ENCODE measurements around the gene IZUMO1.
A peak's percentile ranks its signal among the peaks of the same experiment; 100 is the strongest.

Gene IZUMO1

DNA sequence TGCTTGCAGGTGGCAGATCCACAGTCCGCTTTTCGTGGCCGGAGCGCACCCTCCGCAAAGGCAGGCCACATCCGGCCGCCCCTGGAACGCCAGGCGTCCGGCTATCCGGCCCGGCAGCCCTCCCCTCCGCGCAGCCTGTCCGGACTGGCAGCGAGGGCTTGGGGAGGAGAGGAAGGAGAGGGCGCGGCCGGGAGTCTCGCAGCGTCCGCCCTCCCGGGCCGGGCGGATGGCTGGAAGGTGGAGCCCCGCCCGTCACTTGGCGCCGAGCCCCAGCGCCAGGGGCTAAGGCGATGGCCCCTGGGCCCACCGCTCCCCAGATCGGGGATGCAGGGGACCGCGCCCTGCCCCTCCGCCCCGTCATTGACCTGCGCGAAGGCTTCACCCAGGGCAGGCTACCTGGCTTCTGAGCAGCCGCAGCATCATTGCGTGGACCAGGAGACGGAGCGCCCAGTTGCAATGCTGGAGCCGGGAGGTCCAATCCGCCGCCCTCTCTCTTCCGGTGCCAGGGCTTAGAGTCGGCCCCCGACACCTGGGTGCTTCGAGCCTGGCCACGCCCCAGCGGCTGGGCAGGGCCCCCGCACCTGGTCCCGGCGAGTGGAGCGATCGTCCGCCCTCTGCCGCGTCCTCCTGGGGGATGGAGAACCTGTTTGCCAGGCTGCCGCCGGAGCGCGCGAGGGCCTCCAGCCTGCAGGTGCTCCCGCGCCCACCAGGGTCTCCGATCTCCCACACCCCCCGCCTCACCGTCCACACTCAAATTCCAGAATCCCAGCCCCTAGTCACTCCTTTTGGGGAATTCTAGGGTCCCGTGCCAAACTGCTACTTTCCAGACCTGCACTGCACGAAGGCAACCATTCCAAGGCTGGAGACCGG is 6.0 kb upstream of the IZUMO1 start, which contains the start of gene FUT1:
TSS of gene FUT1 (minus strand) at position 146 of the 870 bp plus-strand sequence. CDS start 1,360 bp downstream, outside the sequence.
- Mint-ChIP-seq H3K4me3 (peak within 1 kb of the TSS; percentile 73 to 76), H3K4me1 (ENCODE audit: low read depth in 2 of 2) (peaks cover 8 to 14% of the 10 kb centered on the region in 2 donors), H3K9me3 (no peaks in the 10 kb centered on the region), H3K36me3 (ENCODE audit: insufficient read depth) (no peaks in the 10 kb centered on the region), H3K27me3 (peaks cover 34 to 71% of the 10 kb centered on the region in 2 donors), H3K27ac (no peak within 1 kb of the TSS)
- DNase-seq = peak in 1 of 3 experiments; percentile 18
- ATAC-seq (replicated peaks) = peak; percentile 76

GRCh38 chr19:48751845-48752495 is 5.3 kb upstream of the IZUMO1 start:
- H3K27ac Mint-ChIP-seq = no peak overlapping the region
- DNase-seq (no peak), ATAC-seq (replicated peaks) (no peak)
- peak overlapping the region; percentile 73 to 76 for H3K4me3 Mint-ChIP-seq
- H3K4me1 Mint-ChIP-seq (ENCODE audit: low read depth in 2 of 2) = peaks cover 8 to 14% of the 10 kb centered on the region in 2 donors
- no peaks in the 10 kb centered on the region for H3K9me3 Mint-ChIP-seq
- peaks cover 34 to 79% of the 10 kb centered on the region in 2 donors for H3K27me3 Mint-ChIP-seq
- peaks cover 3% of the 10 kb centered on the region for H3K36me3 Mint-ChIP-seq (ENCODE audit: insufficient read depth)

DNA sequence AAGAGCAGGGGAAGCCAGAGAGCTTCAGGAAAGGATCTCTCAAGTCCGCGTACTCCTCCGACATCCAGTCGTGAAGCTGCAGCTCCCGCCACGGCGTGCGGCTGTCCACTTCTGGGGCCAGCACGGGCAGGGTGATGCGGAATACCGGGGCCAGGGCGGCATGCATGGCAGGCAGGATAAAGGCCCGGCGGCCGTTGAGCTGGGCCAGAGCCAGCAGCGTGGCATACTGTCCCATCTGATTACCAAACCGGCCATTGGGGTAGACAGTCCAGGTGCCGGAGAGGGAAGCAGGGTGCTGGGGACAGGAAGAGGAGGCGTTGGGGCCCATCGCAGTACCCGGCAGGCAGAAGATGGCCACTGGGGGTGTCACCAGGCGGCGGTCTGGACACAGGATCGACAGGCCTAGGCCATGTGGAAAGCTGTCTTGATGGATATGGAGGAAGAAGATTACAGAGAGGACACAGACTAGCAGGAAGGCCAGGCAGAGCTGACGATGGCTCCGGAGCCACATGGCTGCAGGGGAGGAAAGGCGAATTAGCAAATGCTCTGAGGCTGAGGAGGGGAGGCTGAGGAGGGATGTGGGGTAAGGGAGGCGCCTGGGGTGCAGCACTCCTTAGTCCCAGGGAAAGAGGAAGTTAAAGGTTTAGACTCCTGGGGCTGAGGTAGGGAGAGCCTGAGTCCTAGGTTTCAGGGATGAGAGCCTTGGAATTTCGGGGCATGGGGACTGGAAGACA is 4.2 kb upstream of the IZUMO1 start:
- Mint-ChIP-seq H3K27me3 (peaks cover 40 to 81% of the 10 kb centered on the region in 2 donors), H3K9me3 (no peaks in the 10 kb centered on the region), H3K4me3 (peak overlapping the region; percentile 24 to 52), H3K4me1 (ENCODE audit: low read depth in 2 of 2) (peaks cover 8 to 17% of the 10 kb centered on the region in 2 donors), H3K36me3 (ENCODE audit: insufficient read depth) (peaks cover 3% of the 10 kb centered on the region), H3K27ac (no peak overlapping the region)
- ATAC-seq (replicated peaks) (no peak), DNase-seq (no peak)

DNA sequence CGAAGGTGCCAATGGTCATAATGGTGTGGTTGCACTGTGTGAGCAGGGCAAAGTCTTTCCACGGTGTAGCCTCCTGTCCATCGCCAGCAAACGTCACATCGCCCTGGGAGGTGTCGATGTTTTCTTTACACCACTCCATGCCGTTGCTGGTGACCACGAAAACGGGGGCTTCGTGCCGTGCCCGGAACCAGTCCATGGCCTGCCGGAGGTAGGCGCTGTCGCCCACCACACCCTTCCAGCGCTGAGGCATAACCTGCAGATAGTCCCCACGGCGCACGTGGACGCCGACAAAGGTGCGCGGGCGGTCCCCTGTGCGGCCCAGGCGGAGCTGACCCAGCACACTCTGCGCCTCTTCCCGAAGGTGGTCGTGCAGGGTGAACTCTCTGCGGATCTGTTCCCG is 3.6 kb upstream of the IZUMO1 start:
- Mint-ChIP-seq H3K36me3 (ENCODE audit: insufficient read depth) (peaks cover 3% of the 10 kb centered on the region), H3K9me3 (no peaks in the 10 kb centered on the region), H3K4me1 (ENCODE audit: low read depth in 2 of 2) (peaks cover 10 to 18% of the 10 kb centered on the region in 2 donors), H3K27ac (no peak overlapping the region), H3K4me3 (no peak overlapping the region), H3K27me3 (peaks cover 46 to 81% of the 10 kb centered on the region in 2 donors)
- DNase-seq (no peak), ATAC-seq (replicated peaks) (no peak)

GRCh38 chr19:48749571-48750198 is 3.0 kb upstream of the IZUMO1 start:
- no peak for ATAC-seq (replicated peaks)
- Mint-ChIP-seq H3K4me1 (ENCODE audit: low read depth in 2 of 2) (peaks cover 10 to 18% of the 10 kb centered on the region in 2 donors), H3K36me3 (ENCODE audit: insufficient read depth) (peaks cover 3% of the 10 kb centered on the region), H3K4me3 (no peak overlapping the region), H3K27me3 (peaks cover 42 to 77% of the 10 kb centered on the region in 2 donors), H3K27ac (no peak overlapping the region), H3K9me3 (no peaks in the 10 kb centered on the region)
- DNase-seq = no peak

DNA sequence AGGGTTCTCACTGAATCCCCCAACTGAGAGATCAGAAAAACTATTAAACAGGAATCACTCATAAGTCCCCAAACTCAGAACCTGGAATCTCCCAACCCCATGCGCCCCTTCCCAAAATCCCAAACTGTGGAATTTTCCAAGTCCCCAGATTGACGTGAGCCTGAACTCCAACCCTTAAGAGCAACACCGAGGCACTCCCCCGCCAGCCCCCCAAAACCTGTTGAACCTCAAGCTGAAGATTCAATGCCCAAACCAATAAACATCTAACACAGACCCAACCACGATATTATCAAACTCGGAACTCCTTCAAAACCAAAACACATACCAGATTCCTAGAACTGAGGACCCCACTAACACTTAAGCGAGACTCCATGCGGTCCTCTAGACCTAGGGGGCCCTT is 599 bp downstream of the IZUMO1 start:
- DNase-seq (no peak), ATAC-seq (replicated peaks) (no peak)
- H3K4me3 Mint-ChIP-seq = no peak overlapping the region
- H3K27ac Mint-ChIP-seq = no peak overlapping the region
- peaks cover 3% of the 10 kb centered on the region for H3K36me3 Mint-ChIP-seq (ENCODE audit: insufficient read depth)
- H3K9me3 Mint-ChIP-seq = no peaks in the 10 kb centered on the region
- H3K4me1 Mint-ChIP-seq (ENCODE audit: low read depth in 2 of 2) = peaks cover 6% of the 10 kb centered on the region in 2 donors
- peaks cover 20 to 56% of the 10 kb centered on the region in 2 donors for H3K27me3 Mint-ChIP-seq

DNA sequence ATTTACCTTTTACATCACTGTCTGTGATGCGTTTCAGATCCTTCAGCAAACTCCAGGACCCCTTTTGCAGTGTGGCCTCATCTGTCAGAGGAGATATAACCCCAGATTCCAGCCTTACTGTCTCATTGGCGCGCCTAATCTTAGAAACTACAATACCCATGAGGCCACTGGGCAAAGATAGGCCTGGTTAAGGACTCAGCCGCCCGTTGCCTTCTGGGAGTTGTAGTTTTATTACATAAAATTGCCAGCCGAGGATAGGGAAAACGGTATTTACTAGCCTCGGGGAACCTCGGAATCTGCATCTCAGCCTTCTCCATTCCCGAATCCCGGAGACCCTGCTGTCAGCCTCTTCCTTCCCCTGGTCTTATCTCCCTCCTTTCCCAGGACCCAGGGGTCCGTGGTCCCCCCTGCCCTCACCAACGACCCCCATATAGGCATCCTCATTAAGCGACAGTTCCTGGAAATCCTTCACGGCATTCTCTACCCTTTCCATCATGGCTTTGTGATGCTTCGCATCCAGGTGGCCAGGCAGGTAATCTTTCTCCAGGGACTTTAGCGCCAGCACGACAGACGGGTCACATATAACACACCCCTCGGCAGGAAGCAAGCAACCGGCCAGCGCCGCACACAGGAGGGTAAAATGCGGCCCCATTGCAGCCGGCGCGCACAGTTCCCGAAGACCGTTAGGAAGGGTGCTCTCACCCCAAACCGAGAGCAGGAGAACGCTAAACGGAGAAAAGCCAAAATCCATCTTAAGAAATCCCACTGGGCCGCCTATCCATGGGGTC is 1.3 kb downstream of the IZUMO1 start:
- H3K9me3 Mint-ChIP-seq = no peaks in the 10 kb centered on the region
- H3K27ac Mint-ChIP-seq = no peak overlapping the region
- H3K27me3 Mint-ChIP-seq = peaks cover 13 to 49% of the 10 kb centered on the region in 2 donors
- H3K4me1 Mint-ChIP-seq (ENCODE audit: low read depth in 2 of 2) = peaks cover 7 to 8% of the 10 kb centered on the region in 2 donors
- H3K36me3 Mint-ChIP-seq (ENCODE audit: insufficient read depth) = peaks cover 3% of the 10 kb centered on the region
- peak; percentile 44 to 50 (median 47) for DNase-seq
- peak; percentile 82 for ATAC-seq (replicated peaks)
- H3K4me3 Mint-ChIP-seq = peak overlapping the region in 1 of 2 donors; percentile 42

- Mint-ChIP-seq H3K27me3 (peaks cover 12 to 33% of the 10 kb centered on the region in 2 donors), H3K4me1 (ENCODE audit: low read depth in 2 of 2) (peaks cover 12 to 14% of the 10 kb centered on the region in 2 donors), H3K9me3 (no peaks in the 10 kb centered on the region), H3K36me3 (ENCODE audit: insufficient read depth) (peaks cover under 1% of the 10 kb centered on the region), H3K4me3 (no peak overlapping the region), H3K27ac (no peak overlapping the region)
- ATAC-seq (replicated peaks) (no peak), DNase-seq (no peak)
Observed at GRCh38 chr19:48742096-48742495, 4.6 kb downstream of the IZUMO1 start.

- Mint-ChIP-seq H3K27ac (no peak overlapping the region), H3K4me3 (no peak overlapping the region), H3K4me1 (ENCODE audit: low read depth in 2 of 2) (peaks cover 12 to 14% of the 10 kb centered on the region in 2 donors), H3K27me3 (peaks cover 10 to 26% of the 10 kb centered on the region in 2 donors), H3K36me3 (ENCODE audit: insufficient read depth) (no peaks in the 10 kb centered on the region), H3K9me3 (no peaks in the 10 kb centered on the region)
- ATAC-seq (replicated peaks) (no peak), DNase-seq (no peak)
Observed at GRCh38 chr19:48741129-48741999, 5.3 kb downstream of the IZUMO1 start.

DNA sequence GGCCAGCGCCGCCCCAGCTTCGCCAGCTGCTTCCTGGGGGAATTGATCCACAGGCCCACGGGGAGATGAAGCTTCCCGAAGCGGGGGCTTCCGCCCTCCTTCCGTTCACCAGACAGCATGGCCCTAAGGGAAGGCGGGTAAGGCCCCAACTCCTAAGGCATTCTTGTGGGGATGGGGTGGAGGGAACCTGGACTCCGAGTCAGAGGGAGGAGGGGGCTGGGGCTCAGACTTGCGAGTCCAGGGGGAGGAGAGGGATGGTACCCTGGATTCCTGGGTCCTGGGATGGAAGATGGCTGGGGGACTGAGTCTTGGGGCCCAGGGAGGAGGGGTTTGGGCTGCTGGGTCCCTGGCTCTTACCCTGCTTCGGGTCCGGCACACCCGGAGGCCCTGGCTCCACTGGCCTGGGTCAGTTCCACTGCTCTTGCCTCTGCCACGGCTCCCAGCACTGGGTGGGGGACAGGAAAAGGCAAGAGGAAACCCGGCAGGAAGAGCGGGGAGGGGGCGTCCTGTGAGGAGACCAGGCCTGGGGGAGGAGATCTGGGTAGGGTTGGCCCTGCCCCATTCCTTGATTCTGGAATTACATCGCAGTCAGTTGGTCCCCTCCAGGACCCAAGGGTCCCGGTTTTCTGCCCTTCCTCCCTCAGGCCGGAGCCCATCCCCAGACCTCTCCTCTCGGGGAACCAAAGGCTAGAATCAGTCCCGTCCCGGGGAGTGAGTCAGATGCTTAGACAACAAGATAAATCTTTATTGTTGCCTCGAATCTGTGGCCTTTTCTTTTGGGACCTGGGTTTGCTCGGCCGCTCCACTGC is 6.3 kb downstream of the IZUMO1 start, which contains the start of gene RASIP1:
TSS of gene RASIP1 (minus strand) at position 447 of the 809 bp plus-strand sequence. CDS start at position 119, 328 bp downstream.
- Mint-ChIP-seq H3K36me3 (ENCODE audit: insufficient read depth) (no peaks in the 10 kb centered on the region), H3K4me1 (ENCODE audit: low read depth in 2 of 2) (peaks cover 8 to 12% of the 10 kb centered on the region in 2 donors), H3K27ac (no peak within 1 kb of the TSS), H3K27me3 (peaks cover 0 to 16% of the 10 kb centered on the region in 2 donors), H3K4me3 (peak within 1 kb of the TSS; percentile 50 to 52), H3K9me3 (no peaks in the 10 kb centered on the region)
- DNase-seq (no peak), ATAC-seq (replicated peaks) (no peak)

All from effector memory CD8-positive, alpha-beta T cell (primary cell).